Kidney (tissue), 14 donors: ENCODE results near the gene PTPRS. TPM values are rescaled to one million over a fixed set of nuclear protein-coding genes. Genes with fewer than 3 reads are reported as not detected.

Experiments used
- DNase-seq, 5 donors: peaks; one replicate each; pipeline ENCODE4 v3.0.0-alpha.2; 2013 to 2020
- FAIRE-seq: peaks from 2 replicates; lab custom pipeline; 2012; peaks lifted over from hg19 to GRCh38; lab: Jason Lieb, UNC
- H3K27ac ChIP-seq, 2 donors: one replicate each; pipeline ENCODE4 v1.7.0; 2013; ENCODE audit warnings: low read depth in 2 of 2, low read length in 2 of 2, inconsistent platforms in 1 of 2
- H3K27me3 ChIP-seq: one replicate; pipeline ENCODE4 v1.7.1; 2013; ENCODE audit warnings: low read length, inconsistent platforms; ENCODE audit not compliant: control insufficient read depth, insufficient read depth
- H3K36me3 ChIP-seq, 3 donors: one replicate each; pipeline versions ENCODE4 v1.7.0 to v1.7.1; 2013; ENCODE audit warnings: low read length in 3 of 3, control low read depth in 1 of 3, inconsistent platforms in 1 of 3; ENCODE audit not compliant: insufficient read depth in 3 of 3, control insufficient read depth in 2 of 3
- H3K4me1 ChIP-seq, 3 donors: one replicate each; pipeline versions ENCODE4 v1.7.0 to v1.7.1; 2013; ENCODE audit warnings: low read length in 3 of 3, inconsistent platforms in 1 of 3, low read depth in 1 of 3; ENCODE audit not compliant: control insufficient read depth in 2 of 3, insufficient read depth in 2 of 3
- H3K4me3 ChIP-seq, 3 donors: one replicate each; pipeline versions ENCODE4 v1.7.0 to v1.8.1; 2013; ENCODE audit warnings: low read length in 3 of 3, control low read depth in 1 of 3, inconsistent platforms in 1 of 3
- H3K9ac ChIP-seq, 3 donors: one replicate each; pipeline versions ENCODE4 v1.7.0 to v1.7.1; 2013; ENCODE audit warnings: low read length in 3 of 3, control low read depth in 1 of 3, inconsistent platforms in 1 of 3
- H3K9me3 ChIP-seq, 3 donors: one replicate each; pipeline versions ENCODE4 v1.7.0 to v1.7.1; 2013; ENCODE audit warnings: low read length in 3 of 3, control low read depth in 1 of 3, inconsistent platforms in 1 of 3; ENCODE audit not compliant: control insufficient read depth in 2 of 3, insufficient read depth in 1 of 3
- CTCF ChIP-seq: IDR thresholded peaks from 3 replicates; pipeline ENCODE4 v1.5.1; 2012; ENCODE audit warnings: mild to moderate bottlenecking, moderate library complexity, borderline replicate concordance; ENCODE audit not compliant: insufficient read depth; ENCODE audit errors: extremely low read depth
- intact Hi-C: fragments of 100-400 bp; cut with DNase I; formaldehyde crosslinking; loops from one replicate; pipeline ENCODE4 v1.11.1; 2022
- polyA plus RNA-seq: library from polyadenylated mRNA; stranded (reverse); fragments of 350-450 nt; fragmentation: Illumina TruSeq; extraction: RNeasy Lipid Tissue Mini Kit (QIAGEN cat#74804); gene quantifications from one replicate; pipeline ENCODE4 v1.2.3, GENCODE V29; 2014; ENCODE audit warnings: low read depth, low replicate concordance; ENCODE audit not compliant: insufficient read depth
- total RNA-seq: library from RNA; stranded (reverse); fragmentation: NEBNext Ultra II Directional; extraction: Animal tissue kit (Norgen Biotek cat#: 25700); gene quantifications from one replicate; pipeline ENCODE4 v1.2.1, GENCODE V29; 2021
- donor health status: control.
- donor health status: control.
- donor health status: control.
- donor health status: control.
- donor health status: control.
- donor health status: DM: yes; HTN: yes; CAD: no.
- donor health status: Normal renal cell carcinoma (clear cell type).

The PTPRS gene
- total and polyA plus RNA-seq, 2 donors from 2014 or later: 7.2 to 103 TPM

GRCh38 chr19:5342573-5343201 lies 2.1 kb upstream of the PTPRS start:
- DNase-seq (no peak), FAIRE-seq (no peak)
- Histone ChIP-seq H3K36me3 (no peaks in the 10 kb centered on the region), H3K27ac (no peak overlapping the region), H3K4me3 (no peak overlapping the region), H3K9me3 (no peaks in the 10 kb centered on the region), H3K9ac (no peak overlapping the region), H3K27me3 (no peaks in the 10 kb centered on the region), H3K4me1 (no peaks in the 10 kb centered on the region)
- TF ChIP-seq CTCF: no peak
- intact Hi-C loops: no loop called here

- FAIRE-seq (no peak), DNase-seq (no peak)
- H3K27me3 ChIP-seq: peaks cover 4% of the 10 kb centered on the region
- no peak overlapping the region for H3K4me3 ChIP-seq
- intact Hi-C loops: no loop called here
- TF ChIP-seq CTCF: no peak
- H3K27ac ChIP-seq: no peak overlapping the region
- no peaks in the 10 kb centered on the region for H3K36me3 ChIP-seq
- no peaks in the 10 kb centered on the region for H3K9me3 ChIP-seq
- H3K9ac ChIP-seq: no peak overlapping the region
- H3K4me1 ChIP-seq: no peaks in the 10 kb centered on the region
Observed at GRCh38 chr19:5341981-5342380, 1.4 kb upstream of the PTPRS start.

- Histone ChIP-seq H3K4me3 (no peak overlapping the region), H3K9me3 (no peaks in the 10 kb centered on the region), H3K9ac (no peak overlapping the region), H3K27ac (no peak overlapping the region), H3K27me3 (peaks cover 4% of the 10 kb centered on the region), H3K4me1 (no peaks in the 10 kb centered on the region), H3K36me3 (no peaks in the 10 kb centered on the region)
- no peak for TF ChIP-seq CTCF
- no peak for DNase-seq
- intact Hi-C loops: no loop called here
- FAIRE-seq: no peak
Observed at GRCh38 chr19:5341448-5341820, 822 bp upstream of the PTPRS start.
